ENCODE data around the gene PIPOX. TPM values are rescaled to one million over a fixed set of nuclear protein-coding genes. Genes with fewer than 3 reads are reported as not detected.

PIPOX gene
- total and polyA plus RNA-seq, 7 experiments from 2014 or later, result 0.27 to 6.4 (median 4.2) TPM

DNA sequence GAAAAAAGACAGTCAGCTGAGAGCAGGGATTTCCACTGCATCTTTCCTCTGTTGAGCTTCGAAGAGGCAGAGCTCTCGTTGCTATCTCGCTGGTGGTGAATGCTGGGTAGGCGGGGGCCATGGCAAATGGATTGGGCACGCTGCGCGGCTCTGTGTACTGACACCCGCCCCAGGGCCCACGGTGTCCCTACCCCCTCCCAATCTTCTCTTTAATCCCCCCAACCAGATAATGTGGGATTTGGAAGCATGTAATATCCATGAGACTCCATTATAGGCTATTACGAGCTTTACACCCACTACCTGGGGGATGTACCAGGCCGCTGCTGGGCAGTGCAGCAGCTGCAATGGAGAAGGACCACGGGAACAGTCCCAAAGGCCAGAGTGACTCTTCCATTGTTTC, 8.3 kb downstream of the PIPOX start:
- Histone ChIP-seq H3K27ac (ENCODE audit: low read depth, low read length) (no peak overlapping the region), H3K27me3 (ENCODE audit: control insufficient read depth in 2 of 2, insufficient read depth in 2 of 2, low read length in 2 of 2) (no peaks in the 10 kb centered on the region), H3K9me3 (ENCODE audit: control insufficient read depth in 2 of 3, low read length in 3 of 3) (no peaks in the 10 kb centered on the region), H3K4me3 (ENCODE audit: low read length) (no peak overlapping the region), H3K36me3 (ENCODE audit: control insufficient read depth in 2 of 3, insufficient read depth in 3 of 3, low read length in 3 of 3) (no peaks in the 10 kb centered on the region), H3K4me1 (ENCODE audit: control insufficient read depth in 2 of 2, insufficient read depth in 2 of 2, low read length in 2 of 2) (no peaks in the 10 kb centered on the region)
- no peaks in the 10 kb centered on the region for H3K4me1 Mint-ChIP-seq
- intact Hi-C loops (cut with micrococcal nuclease), result no loop called here
- ChIA-PET POLR2A (no interaction called here), CTCF (no interaction called here)
- no peak overlapping the region for H3K27ac Mint-ChIP-seq
- no peaks in the 10 kb centered on the region for H3K9me3 Mint-ChIP-seq
- H3K4me3 Mint-ChIP-seq, result no peak overlapping the region
- peaks cover 3 to 18% (median 10%) of the 10 kb centered on the region in 5 donors for H3K27me3 Mint-ChIP-seq
- no peak for DNase-seq
- ATAC-seq, result no peak
- H3K36me3 Mint-ChIP-seq, result no peaks in the 10 kb centered on the region

GRCh38 chr17:29051731-29052130, 8.8 kb downstream of the PIPOX start:
- H3K4me1 ChIP-seq (ENCODE audit: control insufficient read depth in 2 of 2, insufficient read depth in 2 of 2, low read length in 2 of 2), result no peaks in the 10 kb centered on the region
- no peak overlapping the region for H3K4me3 ChIP-seq (ENCODE audit: low read length)
- no peak overlapping the region for H3K27ac Mint-ChIP-seq
- no peak for ATAC-seq
- H3K27me3 Mint-ChIP-seq, result peaks cover 0 to 19% (median 6%) of the 10 kb centered on the region in 5 donors
- intact Hi-C loops (cut with micrococcal nuclease), result no loop called here
- no peaks in the 10 kb centered on the region for H3K27me3 ChIP-seq (ENCODE audit: control insufficient read depth in 2 of 2, insufficient read depth in 2 of 2, low read length in 2 of 2)
- no peak overlapping the region for H3K27ac ChIP-seq (ENCODE audit: low read depth, low read length)
- H3K9me3 ChIP-seq (ENCODE audit: control insufficient read depth in 2 of 3, low read length in 3 of 3), result no peaks in the 10 kb centered on the region
- DNase-seq, result no peak
- POLR2A ChIA-PET, result no interaction called here
- no peaks in the 10 kb centered on the region for H3K36me3 ChIP-seq (ENCODE audit: control insufficient read depth in 2 of 3, insufficient read depth in 3 of 3, low read length in 3 of 3)
- H3K36me3 Mint-ChIP-seq, result no peaks in the 10 kb centered on the region
- no peaks in the 10 kb centered on the region for H3K4me1 Mint-ChIP-seq
- H3K4me3 Mint-ChIP-seq, result no peak overlapping the region
- no peaks in the 10 kb centered on the region for H3K9me3 Mint-ChIP-seq
- CTCF ChIA-PET, result no interaction called here

- Histone ChIP-seq H3K4me1 (ENCODE audit: control insufficient read depth in 2 of 2, insufficient read depth in 2 of 2, low read length in 2 of 2) (no peaks in the 10 kb centered on the region), H3K9me3 (ENCODE audit: control insufficient read depth in 2 of 3, low read length in 3 of 3) (no peaks in the 10 kb centered on the region), H3K27ac (ENCODE audit: low read depth, low read length) (no peak overlapping the region), H3K4me3 (ENCODE audit: low read length) (no peak overlapping the region), H3K27me3 (ENCODE audit: control insufficient read depth in 2 of 2, insufficient read depth in 2 of 2, low read length in 2 of 2) (no peaks in the 10 kb centered on the region), H3K36me3 (ENCODE audit: control insufficient read depth in 2 of 3, insufficient read depth in 3 of 3, low read length in 3 of 3) (no peaks in the 10 kb centered on the region)
- POLR2A ChIA-PET, result interaction anchor here (0.7 kb wide), 1 partner anchor 41 kb away, joined by 3 read pairs; no protein-coding TSS in a partner anchor
- Mint-ChIP-seq H3K4me1 (no peaks in the 10 kb centered on the region), H3K36me3 (no peaks in the 10 kb centered on the region), H3K9me3 (no peaks in the 10 kb centered on the region), H3K27me3 (peaks cover 0 to 7% (median 3%) of the 10 kb centered on the region in 5 donors), H3K27ac (no peak overlapping the region), H3K4me3 (no peak overlapping the region)
- intact Hi-C loops (cut with micrococcal nuclease), result no loop called here
- CTCF ChIA-PET, result no interaction called here
- DNase-seq (no peak), ATAC-seq (no peak)
Observed at GRCh38 chr17:29054835-29055234, 11.9 kb downstream of the PIPOX start.

- Histone ChIP-seq H3K4me1 (ENCODE audit: control insufficient read depth in 2 of 2, insufficient read depth in 2 of 2, low read length in 2 of 2) (no peaks in the 10 kb centered on the region), H3K9me3 (ENCODE audit: control insufficient read depth in 2 of 3, low read length in 3 of 3) (no peaks in the 10 kb centered on the region), H3K27me3 (ENCODE audit: control insufficient read depth in 2 of 2, insufficient read depth in 2 of 2, low read length in 2 of 2) (no peaks in the 10 kb centered on the region), H3K4me3 (ENCODE audit: low read length) (no peak overlapping the region), H3K27ac (ENCODE audit: low read depth, low read length) (no peak overlapping the region), H3K36me3 (ENCODE audit: control insufficient read depth in 2 of 3, insufficient read depth in 3 of 3, low read length in 3 of 3) (no peaks in the 10 kb centered on the region)
- ChIA-PET POLR2A (no interaction called here), CTCF (no interaction called here)
- Mint-ChIP-seq H3K4me1 (peaks cover 0 to 4% (median 0%) of the 10 kb centered on the region in 7 donors), H3K27ac (no peak overlapping the region), H3K27me3 (peaks cover 0 to 4% (median 0%) of the 10 kb centered on the region in 5 donors), H3K36me3 (peaks cover 0 to 4% (median 0%) of the 10 kb centered on the region in 5 donors), H3K9me3 (no peaks in the 10 kb centered on the region), H3K4me3 (no peak overlapping the region)
- intact Hi-C loops (cut with micrococcal nuclease), result no loop called here
- DNase-seq (no peak), ATAC-seq (no peak)
Observed at GRCh38 chr17:29057361-29057760, 14.4 kb downstream of the PIPOX start.

DNA sequence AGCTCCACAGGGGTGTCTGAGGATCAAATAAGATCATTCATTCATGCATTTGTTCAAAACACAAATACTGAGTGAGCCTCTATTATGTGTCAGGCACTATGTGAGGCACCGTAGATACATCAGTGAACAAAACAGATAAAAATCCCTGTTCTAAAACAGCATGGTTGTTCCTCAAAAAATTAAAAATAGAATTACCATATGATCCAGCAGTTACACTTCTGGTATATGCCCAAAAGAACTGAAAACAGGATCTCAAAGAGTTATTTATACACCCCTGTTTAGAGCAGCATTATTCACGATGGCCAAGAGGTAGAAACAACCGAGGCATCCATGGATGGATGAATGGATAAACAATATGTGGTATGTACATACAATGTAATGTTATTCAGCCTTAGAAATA, 15.4 kb downstream of the PIPOX start:
- Histone ChIP-seq H3K36me3 (ENCODE audit: control insufficient read depth in 2 of 3, insufficient read depth in 3 of 3, low read length in 3 of 3) (no peaks in the 10 kb centered on the region), H3K9me3 (ENCODE audit: control insufficient read depth in 2 of 3, low read length in 3 of 3) (no peaks in the 10 kb centered on the region), H3K27ac (ENCODE audit: low read depth, low read length) (no peak overlapping the region), H3K4me1 (ENCODE audit: control insufficient read depth in 2 of 2, insufficient read depth in 2 of 2, low read length in 2 of 2) (no peaks in the 10 kb centered on the region), H3K27me3 (ENCODE audit: control insufficient read depth in 2 of 2, insufficient read depth in 2 of 2, low read length in 2 of 2) (no peaks in the 10 kb centered on the region), H3K4me3 (ENCODE audit: low read length) (no peak overlapping the region)
- intact Hi-C loops (cut with micrococcal nuclease), result no loop called here
- Mint-ChIP-seq H3K4me1 (peaks cover 0 to 4% (median 0%) of the 10 kb centered on the region in 7 donors), H3K27me3 (peaks cover 0 to 8% (median 0%) of the 10 kb centered on the region in 5 donors), H3K36me3 (peaks cover 0 to 4% (median 0%) of the 10 kb centered on the region in 5 donors), H3K4me3 (no peak overlapping the region), H3K27ac (no peak overlapping the region), H3K9me3 (no peaks in the 10 kb centered on the region)
- DNase-seq, result no peak
- POLR2A ChIA-PET, result no interaction called here
- no peak for ATAC-seq
- CTCF ChIA-PET, result interaction anchor here (0.6 kb wide), 1 partner anchor 17 kb away, joined by 3 read pairs; no protein-coding TSS in a partner anchor

DNA sequence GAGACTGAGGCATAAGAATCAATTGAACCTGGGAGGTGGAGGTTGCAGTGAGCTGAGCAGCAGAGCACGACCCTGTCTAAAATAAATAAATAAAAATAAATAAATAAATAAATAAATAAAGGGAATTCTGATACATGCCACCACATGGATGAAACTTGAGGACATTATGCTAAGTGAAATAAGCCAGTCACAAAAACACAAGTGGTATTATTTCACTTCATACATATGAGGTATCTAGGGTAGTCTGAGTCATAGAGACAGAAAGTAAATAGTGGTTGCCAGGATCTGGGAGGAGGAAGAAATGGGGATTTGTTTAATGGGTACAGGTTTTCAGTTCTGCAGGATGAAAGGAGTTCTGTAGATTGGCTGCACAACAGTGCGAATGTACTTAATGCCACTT, 16.3 kb downstream of the PIPOX start:
- ChIA-PET POLR2A (no interaction called here), CTCF (interaction anchor here (0.6 kb wide), 1 partner anchor 18 kb away, joined by 3 read pairs; no protein-coding TSS in a partner anchor)
- Mint-ChIP-seq H3K4me3 (no peak overlapping the region), H3K4me1 (peaks cover 0 to 4% (median 0%) of the 10 kb centered on the region in 7 donors), H3K36me3 (peaks cover 0 to 4% (median 0%) of the 10 kb centered on the region in 5 donors), H3K27ac (no peak overlapping the region), H3K9me3 (no peaks in the 10 kb centered on the region), H3K27me3 (peaks cover 0 to 8% (median 0%) of the 10 kb centered on the region in 5 donors)
- Histone ChIP-seq H3K9me3 (ENCODE audit: control insufficient read depth in 2 of 3, low read length in 3 of 3) (no peaks in the 10 kb centered on the region), H3K27ac (ENCODE audit: low read depth, low read length) (no peak overlapping the region), H3K4me1 (ENCODE audit: control insufficient read depth in 2 of 2, insufficient read depth in 2 of 2, low read length in 2 of 2) (no peaks in the 10 kb centered on the region), H3K36me3 (ENCODE audit: control insufficient read depth in 2 of 3, insufficient read depth in 3 of 3, low read length in 3 of 3) (no peaks in the 10 kb centered on the region), H3K27me3 (ENCODE audit: control insufficient read depth in 2 of 2, insufficient read depth in 2 of 2, low read length in 2 of 2) (no peaks in the 10 kb centered on the region), H3K4me3 (ENCODE audit: low read length) (no peak overlapping the region)
- DNase-seq (no peak), ATAC-seq (no peak)
- intact Hi-C loops (cut with micrococcal nuclease), result no loop called here

GRCh38 chr17:29060475-29060874, 17.5 kb downstream of the PIPOX start:
- ChIA-PET CTCF (no interaction called here), POLR2A (no interaction called here)
- Histone ChIP-seq H3K4me1 (ENCODE audit: control insufficient read depth in 2 of 2, insufficient read depth in 2 of 2, low read length in 2 of 2) (no peaks in the 10 kb centered on the region), H3K27ac (ENCODE audit: low read depth, low read length) (no peak overlapping the region), H3K36me3 (ENCODE audit: control insufficient read depth in 2 of 3, insufficient read depth in 3 of 3, low read length in 3 of 3) (no peaks in the 10 kb centered on the region), H3K9me3 (ENCODE audit: control insufficient read depth in 2 of 3, low read length in 3 of 3) (no peaks in the 10 kb centered on the region), H3K4me3 (ENCODE audit: low read length) (no peak overlapping the region), H3K27me3 (ENCODE audit: control insufficient read depth in 2 of 2, insufficient read depth in 2 of 2, low read length in 2 of 2) (no peaks in the 10 kb centered on the region)
- H3K9me3 Mint-ChIP-seq, result peaks cover 0 to 2% (median 0%) of the 10 kb centered on the region in 11 donors
- H3K36me3 Mint-ChIP-seq, result peaks cover 0 to 4% (median 0%) of the 10 kb centered on the region in 5 donors
- H3K4me1 Mint-ChIP-seq, result peaks cover 0 to 4% (median 0%) of the 10 kb centered on the region in 7 donors
- DNase-seq (no peak), ATAC-seq (no peak)
- intact Hi-C loops (cut with micrococcal nuclease), result no loop called here
- H3K4me3 Mint-ChIP-seq, result no peak overlapping the region
- peaks cover 0 to 8% (median 0%) of the 10 kb centered on the region in 5 donors for H3K27me3 Mint-ChIP-seq
- H3K27ac Mint-ChIP-seq, result peak overlapping the region in 1 of 9 donors; percentile 10

Data from naive thymus-derived CD4-positive, alpha-beta T cell (primary cell).